ENCODE data around the gene ACOX3.
"Not testable (repeated sequence)": the region's sequence is repeated elsewhere in the genome, so short reads cannot be mapped to it uniquely, and the experiment has no call there.

DNA sequence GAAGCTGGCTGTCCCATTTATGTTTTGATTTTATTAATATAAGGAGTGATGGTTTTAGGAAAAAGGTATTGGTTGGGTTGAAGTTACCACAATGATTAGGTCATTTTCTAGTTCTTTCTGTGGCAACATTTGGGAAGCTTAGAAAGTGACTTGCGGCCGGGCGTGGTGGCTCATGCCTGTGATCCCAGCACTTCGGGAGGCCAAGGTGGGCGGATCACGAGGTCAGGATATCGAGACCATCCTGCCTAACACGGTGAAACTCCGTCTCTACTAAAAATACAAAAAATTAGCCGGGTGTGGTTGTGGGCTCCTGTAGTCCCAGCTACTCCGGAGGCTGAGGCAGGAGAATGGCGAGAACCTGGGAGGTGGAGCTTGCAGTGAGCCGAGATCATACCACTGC lies 54.4 kb downstream of the ACOX3 start:
- TF ChIP-seq EZH2phosphoT487 (IDR thresholded peaks at IDR 0.05; ENCODE audit: borderline replicate concordance): not testable (repeated sequence)
- TF ChIP-seq, protein P1, sequence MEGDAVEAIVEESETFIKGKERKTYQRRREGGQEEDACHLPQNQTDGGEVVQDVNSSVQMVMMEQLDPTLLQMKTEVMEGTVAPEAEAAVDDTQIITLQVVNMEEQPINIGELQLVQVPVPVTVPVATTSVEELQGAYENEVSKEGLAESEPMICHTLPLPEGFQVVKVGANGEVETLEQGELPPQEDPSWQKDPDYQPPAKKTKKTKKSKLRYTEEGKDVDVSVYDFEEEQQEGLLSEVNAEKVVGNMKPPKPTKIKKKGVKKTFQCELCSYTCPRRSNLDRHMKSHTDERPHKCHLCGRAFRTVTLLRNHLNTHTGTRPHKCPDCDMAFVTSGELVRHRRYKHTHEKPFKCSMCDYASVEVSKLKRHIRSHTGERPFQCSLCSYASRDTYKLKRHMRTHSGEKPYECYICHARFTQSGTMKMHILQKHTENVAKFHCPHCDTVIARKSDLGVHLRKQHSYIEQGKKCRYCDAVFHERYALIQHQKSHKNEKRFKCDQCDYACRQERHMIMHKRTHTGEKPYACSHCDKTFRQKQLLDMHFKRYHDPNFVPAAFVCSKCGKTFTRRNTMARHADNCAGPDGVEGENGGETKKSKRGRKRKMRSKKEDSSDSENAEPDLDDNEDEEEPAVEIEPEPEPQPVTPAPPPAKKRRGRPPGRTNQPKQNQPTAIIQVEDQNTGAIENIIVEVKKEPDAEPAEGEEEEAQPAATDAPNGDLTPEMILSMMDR (conservative IDR thresholded peaks at IDR 0.05; ENCODE audit: low read length): not testable (repeated sequence)
